GM21717 (cell line): ENCODE data around the gene NUDT3.
A peak's percentile ranks its signal among the peaks of the same experiment; 100 is the strongest.
"Not testable (repeated sequence)": the region's sequence is repeated elsewhere in the genome, so short reads cannot be mapped to it uniquely, and the experiment has no call there.

ENCODE experiments used
- ATAC-seq: cut with Tn5 transposase; IDR thresholded peaks from one replicate; pipeline ENCODE4 v1.9.1; 2021; ENCODE audit warnings: mild to moderate bottlenecking, moderate library complexity; ENCODE audit not compliant: unreplicated experiment

The NUDT3 gene

DNA sequence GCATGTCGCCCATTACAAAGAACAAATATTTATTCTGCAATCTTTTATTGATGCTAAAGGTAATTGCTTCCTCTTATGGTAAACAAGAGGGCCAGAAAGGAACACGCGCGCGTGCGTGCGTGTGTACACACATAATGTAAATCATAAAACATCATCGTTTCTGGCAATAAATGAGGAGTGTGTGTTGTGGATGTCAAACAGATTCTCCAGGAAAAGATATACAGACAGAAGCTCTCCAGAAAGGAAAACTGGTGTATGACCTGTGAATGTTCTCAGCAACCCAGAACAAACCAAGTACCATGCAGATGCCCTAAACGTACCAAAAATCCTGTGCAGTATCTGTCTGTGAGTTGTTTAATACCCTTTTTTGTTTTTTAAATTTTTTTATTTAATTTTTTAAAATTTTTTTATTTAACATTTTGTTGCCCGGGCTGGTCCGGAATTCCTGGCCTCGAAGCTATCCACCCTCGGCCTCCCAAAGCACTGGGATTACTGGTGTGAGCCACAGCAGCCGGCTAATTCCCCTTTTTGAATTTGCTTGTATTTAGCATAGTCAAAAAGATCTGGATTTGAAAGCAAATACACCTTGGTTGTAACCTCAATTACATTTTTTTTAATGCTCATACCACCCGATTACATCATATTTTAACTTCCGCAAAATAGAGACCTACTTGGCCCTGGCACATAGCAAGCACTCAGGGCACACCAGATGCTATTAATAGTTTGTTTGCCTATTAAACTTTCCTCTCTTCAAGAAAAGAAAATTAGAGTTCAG is 909 bp upstream of the NUDT3 start:
- peak; percentile 10 for ATAC-seq

DNA sequence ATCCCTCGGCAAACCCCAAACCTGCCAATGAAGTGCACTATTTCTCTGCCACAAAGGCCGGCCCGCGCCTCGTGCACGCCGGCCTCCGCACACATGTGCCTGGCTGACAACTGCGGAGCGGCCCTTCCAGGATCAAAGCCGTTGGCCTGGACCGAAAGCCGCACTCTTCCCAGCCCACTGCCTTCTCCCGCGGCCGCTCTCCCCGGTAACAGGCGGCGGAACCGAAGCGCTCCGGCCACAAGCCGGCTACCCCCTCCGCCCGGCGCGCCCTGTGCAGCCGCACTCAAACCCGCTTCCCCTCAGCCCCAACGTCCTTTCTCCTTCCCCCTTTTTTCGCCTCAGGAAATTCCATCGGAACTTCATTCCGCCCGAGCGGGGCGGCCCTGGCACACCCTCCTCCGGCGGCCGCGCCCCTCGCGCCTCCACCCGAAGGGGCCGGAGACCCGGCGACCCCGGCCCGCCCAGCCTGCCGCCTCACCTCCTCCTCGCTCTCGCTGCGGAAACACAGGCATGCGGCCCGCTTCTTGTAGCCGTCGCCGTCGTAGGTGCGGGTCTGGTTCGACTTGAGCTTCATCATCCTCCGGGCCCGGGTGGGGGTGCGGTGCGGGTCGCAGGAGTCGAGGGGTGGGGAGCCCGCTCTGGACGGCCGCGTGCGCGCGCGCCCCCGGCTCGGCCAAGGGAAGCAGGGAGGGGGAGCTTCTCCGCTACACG is 528 bp downstream of the NUDT3 start:
- ATAC-seq, result peak; percentile 32

DNA sequence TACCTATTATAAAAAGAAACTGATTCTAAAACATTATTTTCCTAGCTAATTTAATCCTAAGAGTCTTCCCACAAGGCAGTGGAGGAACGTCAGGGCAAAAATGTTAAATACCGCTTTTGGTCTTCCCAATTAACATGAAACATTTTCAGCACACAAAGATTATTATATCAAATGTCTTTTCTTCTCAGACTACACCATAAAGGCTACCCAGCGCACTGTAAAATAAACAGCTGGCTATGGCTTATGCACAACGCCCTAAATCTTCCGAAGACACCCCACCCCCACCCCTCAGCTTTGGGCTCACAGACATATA is 1.0 kb downstream of the NUDT3 start:
- ATAC-seq, result no peak

DNA sequence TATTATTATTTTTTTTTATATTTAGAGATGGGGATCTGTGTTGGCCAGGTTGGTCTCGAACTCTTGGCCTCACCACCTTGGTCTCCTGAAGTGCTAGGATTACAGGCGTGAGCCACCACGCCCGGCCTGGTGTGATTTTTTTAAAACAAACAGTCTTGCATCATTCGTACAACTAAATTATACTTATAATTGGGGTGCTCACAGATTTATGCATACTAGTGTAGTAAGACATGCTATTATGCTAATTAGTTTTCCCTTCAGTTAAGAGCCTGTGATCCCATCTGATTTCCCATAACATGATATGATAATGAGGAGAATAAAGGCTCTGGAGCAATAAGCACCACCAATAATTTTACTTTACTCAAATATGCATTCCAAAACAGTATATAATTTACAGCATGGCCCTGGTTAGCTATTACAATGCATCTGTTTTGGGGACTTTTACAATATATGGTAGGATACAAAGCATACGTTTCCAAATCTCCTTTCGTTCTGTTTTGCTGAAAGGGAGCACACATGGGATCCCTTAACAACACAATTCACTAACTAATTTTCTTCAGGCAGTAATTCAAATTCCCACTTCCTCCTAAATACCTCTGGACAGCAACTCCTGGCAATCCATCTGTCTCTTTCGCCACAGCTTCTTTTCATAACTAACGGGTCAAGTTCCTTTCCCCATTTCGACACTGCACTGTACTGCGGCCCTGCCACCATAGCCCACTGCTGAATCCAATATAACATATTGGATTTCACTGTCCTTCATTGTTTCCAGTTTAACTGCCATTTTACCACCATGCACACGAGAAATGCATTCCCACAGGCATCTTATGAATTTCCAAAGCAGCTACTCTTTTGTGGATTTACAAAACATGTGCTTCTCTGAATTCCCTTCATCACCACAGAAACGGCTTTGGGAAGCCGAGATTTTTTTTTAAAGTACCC is 1.7 kb downstream of the NUDT3 start:
- ATAC-seq, result no peak

DNA sequence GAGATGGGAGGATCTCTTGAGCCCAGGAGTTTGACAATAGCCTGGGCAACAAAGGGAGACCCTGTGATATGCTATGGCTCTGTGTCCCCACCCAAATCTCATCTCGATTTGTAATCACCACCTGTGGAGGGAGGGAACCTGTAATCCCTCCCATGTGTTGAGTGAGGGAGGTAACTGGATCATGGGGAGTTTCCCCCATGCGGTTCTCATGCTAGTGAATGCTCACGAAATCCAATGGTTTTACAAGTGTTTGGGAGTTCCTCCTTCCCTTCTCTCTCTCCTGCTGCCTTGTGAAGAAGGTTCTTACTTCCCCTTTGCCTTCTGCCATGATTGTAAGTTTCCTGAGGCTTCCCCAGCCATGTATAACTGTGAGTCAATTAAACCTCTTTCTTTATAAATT is 3.4 kb downstream of the NUDT3 start:
- no peak for ATAC-seq

DNA sequence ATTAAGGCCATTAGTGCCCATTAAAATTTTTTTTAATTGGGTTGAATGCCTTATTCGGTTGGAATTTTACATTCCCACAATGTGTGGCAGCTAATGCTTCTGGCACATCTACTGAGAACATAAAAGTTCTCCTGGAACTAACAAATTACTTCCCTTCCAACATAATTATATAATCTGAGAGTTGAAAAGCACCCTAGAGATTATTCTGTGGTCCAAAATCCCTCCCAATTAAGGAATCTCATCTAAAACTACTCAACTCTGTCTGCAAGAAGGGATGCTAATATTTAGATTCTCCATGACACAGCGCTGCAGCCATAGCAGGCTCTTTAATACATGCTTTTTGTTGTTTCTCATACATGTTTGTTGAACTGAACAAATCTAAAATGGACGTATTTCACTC is 4.0 kb downstream of the NUDT3 start:
- ATAC-seq, result no peak

DNA sequence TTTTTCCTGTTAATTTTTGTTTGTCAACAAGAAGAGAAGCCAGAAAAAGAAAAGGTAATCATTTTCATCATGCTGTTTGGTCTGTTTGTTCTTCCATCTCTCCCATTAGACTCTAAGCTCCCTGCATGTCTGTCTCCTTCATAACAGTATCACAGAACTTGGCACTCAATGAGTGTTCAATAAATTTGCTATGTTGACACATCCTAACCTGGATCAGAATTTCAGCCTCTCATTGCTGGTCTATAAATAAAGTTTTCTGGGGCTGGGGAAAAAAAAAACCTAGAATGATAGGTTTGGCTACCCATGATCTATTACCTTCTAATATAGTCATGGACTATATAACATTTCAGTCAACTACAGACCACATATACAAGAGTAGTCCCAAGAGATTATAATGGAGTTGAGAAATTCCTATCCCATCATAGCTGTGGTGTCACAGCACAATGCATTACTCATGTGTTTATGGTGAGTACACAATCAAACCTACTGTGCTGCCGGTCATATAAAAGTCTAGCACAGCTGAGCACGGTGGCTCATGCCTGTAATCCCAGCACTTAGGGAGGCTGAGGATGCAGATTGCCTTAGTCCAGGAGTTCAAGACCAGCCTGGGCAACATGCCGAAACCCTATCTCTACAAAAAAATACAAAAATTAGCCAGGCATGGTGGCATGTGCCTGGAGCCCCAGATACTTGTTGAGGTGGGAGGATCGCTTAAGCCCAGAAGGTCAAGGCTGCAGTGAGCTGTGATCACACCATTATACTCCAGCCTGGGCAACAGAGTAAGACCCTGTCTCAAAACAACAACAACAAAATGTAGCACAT is 5.9 kb downstream of the NUDT3 start:
- no peak for ATAC-seq

DNA sequence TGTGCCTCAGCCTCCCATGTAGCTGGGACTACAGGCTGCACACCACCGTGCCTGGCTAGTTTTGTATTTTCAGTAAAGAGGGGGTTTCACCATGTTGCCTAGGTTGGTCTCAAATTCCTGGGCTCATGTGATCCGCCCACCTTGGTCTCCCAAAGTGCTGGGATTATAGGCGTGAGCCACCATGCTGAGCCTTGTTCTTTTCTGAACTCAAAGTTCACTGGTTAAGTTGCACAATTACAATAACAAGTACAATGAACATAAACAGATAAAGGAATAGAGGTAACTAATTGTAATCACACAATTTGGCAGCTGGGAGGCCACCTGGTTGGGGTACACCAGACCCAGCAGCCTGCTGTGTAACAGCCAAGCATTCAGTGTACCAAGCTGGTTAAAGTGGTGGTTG is 6.7 kb downstream of the NUDT3 start:
- no peak for ATAC-seq

DNA sequence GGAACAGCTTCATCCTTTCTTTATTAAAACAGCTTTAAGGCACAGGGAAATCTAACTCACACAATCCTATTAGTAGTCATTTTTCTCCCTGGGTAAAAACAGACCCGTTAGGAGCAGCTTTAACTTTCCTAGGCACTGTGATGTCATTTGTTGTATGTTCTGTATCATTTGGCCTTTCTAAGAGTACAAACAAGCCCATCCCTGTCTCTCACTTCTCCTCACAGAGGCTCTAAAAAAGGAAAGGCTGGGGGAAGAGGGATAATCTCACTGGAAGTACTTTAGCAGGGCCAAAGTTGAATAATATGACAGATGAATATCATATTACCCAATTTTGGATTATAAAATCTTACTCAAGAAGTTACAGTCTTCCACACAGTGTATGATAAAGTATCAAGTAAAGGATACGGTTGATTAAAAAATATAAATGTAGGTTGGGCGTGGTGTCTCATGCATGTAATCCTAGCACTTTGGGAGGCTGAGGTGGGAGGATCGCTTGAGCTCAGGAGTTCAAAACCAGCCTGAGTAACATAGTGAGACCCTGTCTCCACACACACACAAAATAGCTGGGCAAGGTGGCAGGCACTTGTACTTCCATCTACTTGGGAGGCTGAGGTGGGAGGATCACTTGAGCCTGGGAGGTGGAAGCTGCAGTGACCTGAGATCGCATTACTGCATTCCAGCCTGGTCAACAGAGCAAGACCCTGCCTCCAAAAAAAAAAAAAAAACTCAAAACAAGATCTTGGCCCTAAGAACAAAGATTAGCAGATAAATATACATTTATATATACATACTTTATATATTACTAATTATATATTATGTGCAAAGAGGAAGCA is 7.9 kb downstream of the NUDT3 start:
- no peak for ATAC-seq

DNA sequence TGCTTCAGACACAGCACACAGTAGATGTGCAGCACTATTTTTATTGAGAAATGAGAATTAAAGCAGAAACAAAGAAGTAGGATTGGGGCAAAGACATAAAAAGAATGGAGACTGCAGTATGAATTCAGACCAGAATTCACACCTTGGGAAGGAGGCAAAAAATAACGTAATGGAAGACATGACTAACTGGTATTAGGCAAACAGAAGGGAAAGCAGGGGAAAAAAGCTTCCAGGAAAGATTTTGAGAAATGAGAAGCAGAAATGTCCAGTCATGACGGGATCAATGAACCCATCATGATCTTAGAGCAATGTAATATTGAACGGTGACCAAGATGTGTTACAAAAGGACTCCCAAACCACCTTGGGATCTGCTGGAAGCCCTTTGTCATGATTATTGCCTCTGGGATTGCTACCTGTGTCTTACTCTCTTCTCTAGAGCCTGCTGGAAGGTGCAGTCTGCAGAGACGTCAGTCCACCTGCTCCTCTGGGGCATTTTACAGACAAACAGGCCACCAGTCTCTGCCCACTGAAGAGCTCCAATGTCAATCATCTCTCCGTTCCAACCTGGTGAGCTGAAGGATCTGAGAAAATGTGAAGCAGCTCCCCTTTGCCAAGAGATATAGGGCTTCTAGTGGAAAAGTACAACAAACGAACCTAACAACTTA is 8.7 kb downstream of the NUDT3 start:
- ATAC-seq, result no peak

DNA sequence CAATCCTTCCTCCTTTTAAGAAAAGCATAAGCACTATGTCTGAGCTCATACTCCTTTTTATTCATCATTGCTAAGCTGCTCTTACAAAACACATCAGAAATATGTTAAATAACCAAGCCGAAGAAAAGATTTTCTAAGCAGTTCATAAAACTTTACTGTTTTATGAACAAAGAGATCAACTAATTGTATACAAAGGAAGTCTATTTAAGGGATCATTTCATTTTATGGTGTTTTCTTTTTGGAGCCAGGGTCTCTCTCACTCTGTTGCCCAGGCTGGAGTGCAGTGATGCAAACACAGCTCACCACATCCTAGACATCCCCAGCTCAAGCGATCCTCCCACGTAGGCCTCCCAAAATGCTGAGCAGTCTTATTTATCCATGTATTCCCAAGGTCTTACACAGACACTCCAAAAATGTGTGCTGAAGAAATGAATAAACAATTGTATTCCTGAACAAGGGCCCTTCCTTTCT is 9.3 kb downstream of the NUDT3 start:
- no peak for ATAC-seq

DNA sequence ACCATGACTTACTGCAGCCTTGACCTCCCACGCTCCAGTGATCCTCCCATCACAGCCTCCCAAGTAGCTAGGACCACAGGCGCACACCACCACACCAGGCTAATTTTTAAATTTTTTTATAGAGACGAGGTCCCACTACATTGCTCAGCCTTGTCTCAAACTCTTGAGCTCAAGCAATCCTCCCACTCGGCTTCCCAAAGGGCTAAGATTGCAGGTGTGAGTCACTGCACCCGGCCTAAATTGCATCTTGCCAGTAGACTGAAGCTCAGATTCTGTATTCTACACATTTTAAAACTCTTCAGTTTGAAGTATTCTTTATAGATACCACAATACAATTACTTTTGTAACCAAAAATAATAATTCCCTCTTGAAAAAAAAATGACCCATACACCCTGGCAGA is 11.4 kb downstream of the NUDT3 start:
- no peak for ATAC-seq

DNA sequence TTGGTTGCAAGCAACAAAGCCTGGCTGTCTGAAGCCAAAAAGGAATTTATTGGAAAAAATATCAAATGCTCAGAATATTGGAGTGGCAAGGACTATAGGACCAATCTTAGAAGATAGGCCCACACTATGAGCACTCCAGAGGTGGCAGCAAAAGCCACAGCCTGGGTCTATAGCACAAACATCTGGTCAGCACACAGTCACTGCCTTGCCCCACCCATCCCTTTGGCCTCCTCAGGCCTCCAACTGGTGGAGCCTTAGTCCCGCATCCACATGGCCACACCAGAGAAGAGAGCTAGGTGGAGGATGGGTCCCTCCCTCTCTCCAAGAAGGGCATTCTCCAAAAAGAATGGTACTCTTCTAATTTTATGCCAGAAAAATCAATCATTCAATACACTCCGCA is 14.0 kb downstream of the NUDT3 start:
- no peak for ATAC-seq

DNA sequence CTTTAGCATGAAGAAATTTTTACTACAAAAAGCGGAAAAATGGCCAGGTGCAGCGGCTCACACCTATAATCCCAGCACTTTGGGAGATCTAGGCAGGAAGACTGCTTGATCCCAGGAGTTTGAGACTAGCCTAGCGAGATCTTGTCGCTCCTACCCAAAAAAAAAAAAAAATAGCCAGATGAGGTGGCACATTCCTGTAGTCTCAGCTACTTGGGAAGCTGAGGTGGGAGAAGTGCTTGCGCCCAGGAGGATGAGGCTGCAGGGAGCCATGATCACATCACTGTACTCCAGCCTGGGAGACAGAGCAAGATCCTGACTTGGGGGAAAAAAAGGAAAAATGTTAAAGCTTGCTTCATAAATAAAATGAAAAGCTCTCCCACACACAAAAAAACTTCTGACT is 14.5 kb downstream of the NUDT3 start:
- ATAC-seq, result no peak

DNA sequence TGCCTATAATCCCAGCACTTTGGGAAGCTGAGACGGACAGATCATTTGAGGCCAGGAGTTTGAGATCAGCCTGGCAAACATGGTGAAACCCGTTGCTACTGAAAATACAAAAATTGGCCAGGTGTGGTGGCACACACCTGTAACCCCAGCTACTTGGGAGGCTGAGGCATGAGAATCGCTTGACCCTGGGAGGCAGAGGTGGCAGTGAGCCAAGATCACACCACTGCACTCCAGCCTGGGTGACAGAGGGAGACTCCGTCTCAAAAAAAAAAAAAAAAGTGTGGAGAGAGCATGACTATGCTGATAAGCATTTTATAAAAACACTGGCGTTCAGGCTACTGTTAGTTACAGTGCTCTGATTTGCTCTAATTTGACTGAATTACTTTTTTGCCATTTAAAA is 14.9 kb downstream of the NUDT3 start:
- ATAC-seq, result not testable (repeated sequence)

DNA sequence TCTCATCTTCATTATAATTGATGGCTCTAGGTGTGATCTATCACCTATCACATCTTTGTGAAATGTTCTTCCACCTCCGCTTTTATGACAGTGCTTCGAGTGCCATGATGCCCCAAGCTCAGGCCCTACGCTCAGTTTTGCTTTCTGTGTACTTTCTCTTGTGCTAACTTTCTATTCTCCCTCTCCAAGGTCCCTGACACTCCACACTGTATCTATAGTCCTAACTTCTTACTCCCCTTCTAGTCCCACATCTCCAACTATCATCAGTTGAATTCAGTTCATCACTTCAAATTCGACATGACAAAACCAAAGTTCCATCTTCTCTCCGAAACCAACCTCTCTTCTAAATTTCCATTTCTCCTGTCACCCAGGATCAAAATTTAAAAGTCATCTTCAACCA is 16.6 kb downstream of the NUDT3 start:
- ATAC-seq, result no peak

DNA sequence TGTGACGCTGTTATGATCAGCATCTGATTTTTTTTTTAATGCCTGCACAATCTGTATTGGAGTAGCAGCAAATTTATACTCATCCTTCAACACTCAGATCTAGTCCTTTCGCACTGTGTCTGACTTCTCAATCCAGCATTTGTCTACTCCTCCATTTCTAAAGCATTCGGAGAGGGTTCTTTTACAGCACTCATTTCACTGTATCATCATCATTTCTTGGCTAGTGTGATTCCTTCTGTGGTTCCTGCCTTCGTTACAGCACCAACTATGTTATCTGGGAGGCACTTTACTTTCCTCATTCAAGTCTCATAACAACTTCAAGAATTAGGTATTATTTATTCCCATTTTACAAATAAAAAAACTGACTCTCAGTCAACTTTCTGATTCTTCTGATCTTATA is 18.0 kb downstream of the NUDT3 start:
- no peak for ATAC-seq

DNA sequence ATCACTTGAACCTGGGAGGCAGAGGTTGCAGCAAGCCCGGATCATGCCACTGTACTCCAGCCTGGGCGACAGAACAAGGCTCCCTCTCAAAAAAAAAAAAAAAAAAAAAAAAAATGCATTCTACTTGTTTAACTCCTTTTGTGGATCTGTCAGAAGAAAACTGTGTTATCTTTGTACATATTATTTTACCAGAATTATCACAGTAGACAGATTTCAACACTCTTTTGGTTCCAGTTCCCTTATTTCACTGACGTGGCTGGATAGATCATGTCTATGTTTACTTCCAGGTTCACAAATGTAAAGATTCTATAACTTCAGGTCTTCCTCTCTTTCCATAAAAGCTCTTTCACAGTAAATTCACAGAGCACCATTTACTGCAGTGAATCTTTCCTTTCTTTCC is 18.4 kb downstream of the NUDT3 start:
- ATAC-seq, result no peak

DNA sequence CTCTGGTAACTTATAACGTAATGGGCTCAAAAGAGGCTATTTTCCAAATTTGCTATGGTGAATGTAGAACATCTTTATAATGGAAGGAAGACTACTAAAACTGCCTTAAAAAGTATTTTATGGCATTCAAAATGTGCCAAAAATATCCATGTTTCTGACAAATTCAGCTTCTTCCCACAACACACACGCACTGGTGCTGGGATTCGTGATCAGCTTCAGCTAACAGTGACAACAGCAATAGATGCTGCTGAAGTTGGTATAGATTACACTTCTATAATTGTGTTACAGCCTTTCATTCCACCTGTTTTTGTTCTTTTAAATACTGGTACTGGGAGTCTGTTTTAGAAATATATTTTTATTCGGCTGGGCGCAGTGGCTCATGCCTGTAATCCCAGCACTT is 19.0 kb downstream of the NUDT3 start:
- ATAC-seq, result no peak
